NCI-H226 (cell line): Measurements from ENCODE around the gene FOXK2.

Experiments
- DNase-seq: peaks from one replicate; pipeline ENCODE4 v3.0.0-alpha.2; 2015

The FOXK2 gene

DNA sequence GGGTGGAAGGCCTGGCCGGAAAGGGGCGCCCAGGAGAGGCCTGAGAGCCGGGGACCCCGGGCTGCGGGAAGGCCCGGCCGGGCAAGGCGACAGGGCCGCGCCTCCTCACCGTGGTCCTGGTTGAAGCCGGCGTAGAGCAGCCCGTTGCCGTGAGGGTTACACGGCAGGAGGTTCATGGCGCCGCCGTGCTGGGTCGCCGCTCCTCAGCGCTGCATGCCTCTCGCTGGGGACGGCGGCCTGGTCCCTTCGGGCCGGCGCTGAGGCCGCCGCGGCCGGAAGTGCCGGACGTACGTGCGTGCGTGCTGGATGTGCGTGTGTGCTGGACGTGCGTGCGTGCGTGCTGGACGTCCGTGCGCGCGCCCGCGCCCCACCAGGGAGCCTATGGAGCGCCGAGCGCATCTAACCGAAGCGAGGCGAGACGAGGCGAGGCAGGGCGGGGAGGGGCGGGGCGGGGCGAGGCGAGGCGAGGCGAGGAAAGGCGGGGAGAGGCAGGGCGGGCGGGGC lies 128.7 kb downstream of the FOXK2 start, which contains the start of gene WDR45B:
WDR45B (minus strand) TSS at position 280 of the 504 bp plus-strand sequence; CDS start at position 176, 104 bp downstream.
- peak; percentile 97 for DNase-seq

DNA sequence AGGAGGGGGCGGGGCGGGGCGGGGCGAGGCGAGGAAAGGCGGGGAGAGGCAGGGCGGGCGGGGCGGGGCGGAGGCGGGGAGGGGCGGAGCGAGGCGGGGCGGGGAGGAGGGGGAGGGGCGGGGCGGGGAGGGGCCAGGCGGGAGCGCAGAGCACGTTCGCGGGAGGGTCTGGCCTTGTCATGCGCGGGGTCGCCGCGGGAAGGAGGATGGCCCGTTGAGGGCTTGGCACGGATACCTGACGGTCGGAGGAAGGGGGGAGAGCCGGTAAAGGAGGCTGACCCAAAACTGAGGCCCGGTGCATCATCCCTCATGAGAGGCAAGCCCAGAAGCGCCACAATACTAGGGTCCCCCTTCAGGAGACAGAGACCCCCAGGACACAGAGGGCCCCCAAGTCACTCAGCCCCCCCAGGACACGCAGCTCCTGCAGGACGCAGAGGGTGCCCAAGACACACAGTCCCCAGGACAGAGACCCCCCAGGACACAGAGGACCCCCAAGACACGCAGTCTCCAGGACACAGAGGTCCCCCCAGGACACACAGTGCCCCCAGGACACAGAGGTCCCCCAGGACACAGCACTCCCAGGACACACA lies 129.3 kb downstream of the FOXK2 start:
- DNase-seq = no peak

DNA sequence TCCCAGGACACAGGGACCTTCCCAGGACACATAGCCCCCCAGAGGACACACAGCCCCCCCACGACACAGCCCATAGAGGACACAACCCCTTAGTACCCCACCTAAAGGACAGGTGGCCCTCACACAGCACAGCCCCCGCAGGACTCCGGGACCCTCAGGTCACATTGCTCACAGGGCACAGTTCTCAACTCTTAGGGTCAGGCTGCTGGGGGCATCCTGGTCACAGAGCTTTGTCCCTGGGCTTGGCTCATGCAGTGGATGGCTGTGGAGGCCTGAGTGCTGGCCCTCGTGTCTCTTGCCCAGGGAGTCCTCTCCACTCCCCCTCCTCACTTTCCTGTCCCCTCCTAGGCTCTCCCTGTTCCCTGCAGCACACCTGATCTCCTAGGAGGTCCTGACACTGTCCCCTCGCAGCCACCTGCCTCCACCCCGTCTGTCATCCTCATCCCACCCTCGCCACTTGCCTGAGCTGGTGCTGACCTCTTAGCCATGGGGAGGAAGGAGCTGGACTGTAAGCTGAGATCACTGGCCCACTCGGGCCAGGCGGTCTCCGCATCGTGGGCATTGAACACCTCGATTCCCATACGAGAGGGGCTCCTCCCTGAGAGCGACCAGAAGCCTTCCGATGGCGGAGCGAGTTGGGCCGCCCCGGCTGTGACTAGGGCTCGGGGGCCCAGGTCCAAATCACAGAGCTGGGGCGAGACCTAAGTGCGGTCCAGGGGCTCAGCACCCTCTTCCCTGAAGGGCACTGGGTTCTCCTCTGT lies 130.1 kb downstream of the FOXK2 start:
- DNase-seq = no peak

DNA sequence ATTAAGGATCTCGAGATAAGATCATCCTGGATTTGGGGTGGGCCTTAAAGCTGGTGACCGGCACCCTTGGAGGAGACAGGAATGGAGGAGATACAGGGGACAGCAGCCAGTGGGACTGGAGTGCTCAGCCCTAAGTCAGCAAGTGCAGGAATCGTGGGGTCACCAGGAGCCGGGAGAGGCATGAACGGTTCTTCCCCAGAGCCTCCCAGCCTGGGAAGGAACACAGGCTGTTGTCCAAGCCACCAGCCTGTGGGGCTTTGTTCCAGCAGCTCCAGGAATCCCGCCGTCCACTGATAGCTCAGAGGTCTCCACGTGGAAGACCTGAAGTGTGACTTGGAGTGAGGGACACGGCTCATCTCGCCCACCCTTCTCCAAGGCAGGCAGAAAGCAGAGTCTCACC lies 131.2 kb downstream of the FOXK2 start:
- DNase-seq = no peak

DNA sequence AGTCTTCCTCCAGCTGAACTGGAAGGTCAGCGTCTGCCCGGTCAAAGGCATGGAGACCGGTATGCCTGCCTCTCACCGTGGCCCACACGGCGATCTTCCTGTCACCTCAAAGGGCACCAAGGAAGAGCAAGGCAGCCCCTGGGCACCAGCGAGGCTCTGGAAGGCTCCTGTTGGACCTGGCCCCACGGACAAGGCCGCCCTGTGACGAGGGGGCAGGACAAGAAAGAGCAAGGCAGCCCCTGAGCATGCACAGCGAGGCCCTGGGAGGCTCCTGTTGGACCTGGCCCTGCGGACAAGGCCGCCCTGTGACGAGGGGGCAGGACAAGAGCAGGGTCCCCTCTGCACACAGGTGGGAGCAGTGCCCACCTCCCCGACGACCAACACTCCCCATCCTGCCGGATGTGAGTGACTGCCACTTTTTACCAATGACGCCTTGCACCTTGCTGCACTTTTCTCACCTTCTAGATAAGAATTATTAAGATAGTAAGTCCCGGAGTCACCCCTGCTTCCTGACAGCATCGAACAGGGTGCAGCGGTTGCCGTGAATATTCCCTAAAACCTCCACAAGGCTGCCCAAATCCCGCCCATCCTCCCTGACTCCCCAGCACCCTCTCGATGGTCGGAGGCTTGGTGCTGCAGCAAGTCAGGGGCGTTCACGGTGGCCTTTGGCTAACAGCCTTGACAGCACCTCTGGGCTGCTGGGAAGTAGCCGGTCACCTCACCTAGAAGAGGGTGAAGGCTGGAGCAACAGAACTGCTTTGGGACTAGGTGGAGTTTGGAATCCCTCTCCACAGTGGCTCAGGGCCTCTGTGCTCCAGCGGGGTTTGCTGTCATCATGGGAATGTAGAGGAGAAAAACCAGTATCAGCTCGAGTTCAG lies 134.4 kb downstream of the FOXK2 start:
- DNase-seq = no peak
